ENCODE results near the gene DENND11.

- TF ChIP-seq CTCF (IDR thresholded peaks at IDR 0.05) (no peak), ZFX (IDR thresholded peaks at IDR 0.05; ENCODE audit: borderline replicate concordance) (no peak)
Observed at GRCh38 chr7:141695803-141696289, 6.1 kb downstream of the DENND11 start.
